ENCODE results near the gene PPARGC1A.

DNA sequence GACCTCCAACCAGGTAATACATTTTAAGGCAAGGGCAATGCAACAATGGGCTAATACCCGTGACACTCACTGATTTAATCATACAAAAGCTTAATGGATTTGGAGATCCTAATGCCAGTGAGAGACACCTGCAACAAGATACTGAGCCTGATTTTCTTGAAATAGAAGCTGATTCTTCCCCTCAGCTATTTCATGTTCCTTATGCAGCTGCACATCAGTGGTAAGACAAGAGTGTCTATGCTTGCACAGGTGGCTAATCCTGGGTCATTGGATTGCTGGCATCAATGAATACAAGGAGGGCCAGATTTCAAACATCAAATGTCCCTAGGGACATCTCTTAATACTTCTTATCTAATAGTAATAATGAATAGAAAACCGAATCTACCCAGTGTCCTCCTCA lies 139.7 kb downstream of the PPARGC1A start:
- TF ChIP-seq, protein P1, sequence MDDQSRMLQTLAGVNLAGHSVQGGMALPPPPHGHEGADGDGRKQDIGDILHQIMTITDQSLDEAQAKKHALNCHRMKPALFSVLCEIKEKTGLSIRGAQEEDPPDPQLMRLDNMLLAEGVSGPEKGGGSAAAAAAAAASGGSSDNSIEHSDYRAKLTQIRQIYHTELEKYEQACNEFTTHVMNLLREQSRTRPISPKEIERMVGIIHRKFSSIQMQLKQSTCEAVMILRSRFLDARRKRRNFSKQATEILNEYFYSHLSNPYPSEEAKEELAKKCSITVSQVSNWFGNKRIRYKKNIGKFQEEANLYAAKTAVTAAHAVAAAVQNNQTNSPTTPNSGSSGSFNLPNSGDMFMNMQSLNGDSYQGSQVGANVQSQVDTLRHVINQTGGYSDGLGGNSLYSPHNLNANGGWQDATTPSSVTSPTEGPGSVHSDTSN (IDR thresholded peaks at IDR 0.05): no peak
- TF ChIP-seq, protein P2, sequence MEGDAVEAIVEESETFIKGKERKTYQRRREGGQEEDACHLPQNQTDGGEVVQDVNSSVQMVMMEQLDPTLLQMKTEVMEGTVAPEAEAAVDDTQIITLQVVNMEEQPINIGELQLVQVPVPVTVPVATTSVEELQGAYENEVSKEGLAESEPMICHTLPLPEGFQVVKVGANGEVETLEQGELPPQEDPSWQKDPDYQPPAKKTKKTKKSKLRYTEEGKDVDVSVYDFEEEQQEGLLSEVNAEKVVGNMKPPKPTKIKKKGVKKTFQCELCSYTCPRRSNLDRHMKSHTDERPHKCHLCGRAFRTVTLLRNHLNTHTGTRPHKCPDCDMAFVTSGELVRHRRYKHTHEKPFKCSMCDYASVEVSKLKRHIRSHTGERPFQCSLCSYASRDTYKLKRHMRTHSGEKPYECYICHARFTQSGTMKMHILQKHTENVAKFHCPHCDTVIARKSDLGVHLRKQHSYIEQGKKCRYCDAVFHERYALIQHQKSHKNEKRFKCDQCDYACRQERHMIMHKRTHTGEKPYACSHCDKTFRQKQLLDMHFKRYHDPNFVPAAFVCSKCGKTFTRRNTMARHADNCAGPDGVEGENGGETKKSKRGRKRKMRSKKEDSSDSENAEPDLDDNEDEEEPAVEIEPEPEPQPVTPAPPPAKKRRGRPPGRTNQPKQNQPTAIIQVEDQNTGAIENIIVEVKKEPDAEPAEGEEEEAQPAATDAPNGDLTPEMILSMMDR (IDR thresholded peaks at IDR 0.05): no peak
- TF ChIP-seq RAD21 (conservative IDR thresholded peaks at IDR 0.05 in 1 of 2, IDR thresholded peaks at IDR 0.05 in 1 of 2) (no peak), RNF2 (IDR thresholded peaks at IDR 0.05; ENCODE audit: borderline replicate concordance, low read depth) (no peak), EP300 (IDR thresholded peaks at IDR 0.05) (no peak), BHLHE40 (IDR thresholded peaks at IDR 0.05; ENCODE audit: low read depth, low read length) (no peak)
- TF ChIP-seq, protein P3, sequence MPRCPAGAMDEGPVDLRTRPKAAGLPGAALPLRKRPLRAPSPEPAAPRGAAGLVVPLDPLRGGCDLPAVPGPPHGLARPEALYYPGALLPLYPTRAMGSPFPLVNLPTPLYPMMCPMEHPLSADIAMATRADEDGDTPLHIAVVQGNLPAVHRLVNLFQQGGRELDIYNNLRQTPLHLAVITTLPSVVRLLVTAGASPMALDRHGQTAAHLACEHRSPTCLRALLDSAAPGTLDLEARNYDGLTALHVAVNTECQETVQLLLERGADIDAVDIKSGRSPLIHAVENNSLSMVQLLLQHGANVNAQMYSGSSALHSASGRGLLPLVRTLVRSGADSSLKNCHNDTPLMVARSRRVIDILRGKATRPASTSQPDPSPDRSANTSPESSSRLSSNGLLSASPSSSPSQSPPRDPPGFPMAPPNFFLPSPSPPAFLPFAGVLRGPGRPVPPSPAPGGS (IDR thresholded peaks at IDR 0.05): no peak
